ENCODE measurements around the gene ZFYVE27. TPM values are rescaled to one million over a fixed set of nuclear protein-coding genes. Genes with fewer than 3 reads are reported as not detected.
"Not testable (repeated sequence)": the region's sequence is repeated elsewhere in the genome, so short reads cannot be mapped to it uniquely, and the experiment has no call there.

Gene ZFYVE27
- total and polyA plus RNA-seq, 2 donors from 2014 or later = 23.3 to 34.4 TPM

GRCh38 chr10:97689559-97690020, 47.3 kb upstream of the ZFYVE27 start:
- Histone ChIP-seq H3K9me3 (ENCODE audit: control insufficient read depth in 2 of 3, insufficient read depth in 1 of 3, low read length in 3 of 3) (peaks cover 0 to 3% (median 0%) of the 10 kb centered on the region in 3 donors), H3K4me3 (ENCODE audit: low read length in 3 of 3) (no peak overlapping the region), H3K36me3 (ENCODE audit: control insufficient read depth in 2 of 3, insufficient read depth in 3 of 3, low read length in 3 of 3) (no peaks in the 10 kb centered on the region), H3K27me3 (ENCODE audit: control insufficient read depth, insufficient read depth, low read length) (no peaks in the 10 kb centered on the region), H3K9ac (ENCODE audit: low read length in 3 of 3) (no peak overlapping the region), H3K27ac (ENCODE audit: low read depth in 2 of 2, low read length in 2 of 2) (no peak overlapping the region), H3K4me1 (ENCODE audit: control insufficient read depth in 2 of 3, insufficient read depth in 2 of 3, low read depth in 1 of 3, low read length in 3 of 3) (peaks cover 2 to 14% (median 11%) of the 10 kb centered on the region in 3 donors)
- TF ChIP-seq, protein P1, sequence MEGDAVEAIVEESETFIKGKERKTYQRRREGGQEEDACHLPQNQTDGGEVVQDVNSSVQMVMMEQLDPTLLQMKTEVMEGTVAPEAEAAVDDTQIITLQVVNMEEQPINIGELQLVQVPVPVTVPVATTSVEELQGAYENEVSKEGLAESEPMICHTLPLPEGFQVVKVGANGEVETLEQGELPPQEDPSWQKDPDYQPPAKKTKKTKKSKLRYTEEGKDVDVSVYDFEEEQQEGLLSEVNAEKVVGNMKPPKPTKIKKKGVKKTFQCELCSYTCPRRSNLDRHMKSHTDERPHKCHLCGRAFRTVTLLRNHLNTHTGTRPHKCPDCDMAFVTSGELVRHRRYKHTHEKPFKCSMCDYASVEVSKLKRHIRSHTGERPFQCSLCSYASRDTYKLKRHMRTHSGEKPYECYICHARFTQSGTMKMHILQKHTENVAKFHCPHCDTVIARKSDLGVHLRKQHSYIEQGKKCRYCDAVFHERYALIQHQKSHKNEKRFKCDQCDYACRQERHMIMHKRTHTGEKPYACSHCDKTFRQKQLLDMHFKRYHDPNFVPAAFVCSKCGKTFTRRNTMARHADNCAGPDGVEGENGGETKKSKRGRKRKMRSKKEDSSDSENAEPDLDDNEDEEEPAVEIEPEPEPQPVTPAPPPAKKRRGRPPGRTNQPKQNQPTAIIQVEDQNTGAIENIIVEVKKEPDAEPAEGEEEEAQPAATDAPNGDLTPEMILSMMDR (IDR thresholded peaks at IDR 0.05; ENCODE audit: borderline replicate concordance, extremely low read depth, insufficient read depth) = no peak
- intact Hi-C loops (cut with DNase I) = no loop called here
- FAIRE-seq (no peak), DNase-seq (no peak)

DNA sequence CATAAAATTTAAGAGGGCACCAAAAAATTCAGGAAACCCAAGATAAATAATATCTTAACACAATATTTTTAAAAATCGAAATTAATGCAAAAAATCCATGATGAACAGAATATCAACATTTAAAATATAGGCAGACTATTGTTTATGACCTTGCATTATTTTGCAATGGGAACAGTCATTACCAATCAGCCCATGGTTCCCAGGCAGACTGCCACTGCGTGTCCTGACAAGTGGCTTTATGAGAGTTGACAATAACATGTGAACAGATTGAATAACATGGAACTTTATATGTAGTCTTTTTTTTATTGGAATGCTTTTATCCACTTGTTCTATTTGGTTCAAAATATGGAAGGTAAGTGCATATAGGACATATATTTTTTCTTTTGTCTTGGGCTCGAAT, 46.8 kb upstream of the ZFYVE27 start:
- TF ChIP-seq, protein P1 (IDR thresholded peaks at IDR 0.05; ENCODE audit: borderline replicate concordance, extremely low read depth, insufficient read depth) = no peak
- FAIRE-seq (no peak), DNase-seq (no peak)
- H3K27ac ChIP-seq (ENCODE audit: low read depth in 2 of 2, low read length in 2 of 2) = no peak overlapping the region
- H3K4me3 ChIP-seq (ENCODE audit: low read length in 3 of 3) = no peak overlapping the region
- H3K9ac ChIP-seq (ENCODE audit: low read length in 3 of 3) = no peak overlapping the region
- H3K4me1 ChIP-seq (ENCODE audit: control insufficient read depth in 2 of 3, insufficient read depth in 2 of 3, low read depth in 1 of 3, low read length in 3 of 3) = peaks cover 2 to 13% (median 11%) of the 10 kb centered on the region in 3 donors
- H3K9me3 ChIP-seq (ENCODE audit: control insufficient read depth in 2 of 3, insufficient read depth in 1 of 3, low read length in 3 of 3) = peaks cover 0 to 3% (median 0%) of the 10 kb centered on the region in 3 donors
- H3K27me3 ChIP-seq (ENCODE audit: control insufficient read depth, insufficient read depth, low read length) = no peaks in the 10 kb centered on the region
- no peaks in the 10 kb centered on the region for H3K36me3 ChIP-seq (ENCODE audit: control insufficient read depth in 2 of 3, insufficient read depth in 3 of 3, low read length in 3 of 3)
- intact Hi-C loops (cut with DNase I) = no loop called here

DNA sequence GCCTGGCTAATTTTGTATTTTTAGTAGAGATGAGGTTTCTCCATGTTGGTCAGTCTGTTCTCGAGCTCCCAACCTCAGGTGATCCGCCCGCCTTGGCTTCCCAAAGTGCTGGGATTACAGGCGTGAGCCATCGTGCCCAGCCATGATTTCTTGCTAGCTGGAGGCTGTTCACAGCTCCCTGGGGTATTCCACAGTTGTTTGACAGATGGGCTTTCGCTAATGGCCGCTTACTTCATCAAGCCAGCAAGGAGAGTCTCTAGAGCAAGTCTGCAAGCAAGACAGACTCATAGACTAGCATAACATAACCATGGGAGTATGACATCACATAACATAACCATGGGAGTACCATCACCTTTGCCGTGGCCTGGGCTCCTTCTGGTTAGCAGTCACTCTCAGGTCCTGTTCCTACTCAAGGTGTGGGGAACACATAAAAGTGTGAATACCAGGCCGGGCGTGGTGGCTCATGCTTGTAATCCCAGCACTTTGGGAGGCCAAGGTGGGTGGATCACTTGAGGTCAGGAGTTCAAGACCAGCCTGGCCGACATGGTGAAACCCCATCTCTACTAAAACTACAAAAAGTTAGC, 38.8 kb upstream of the ZFYVE27 start:
- H3K36me3 ChIP-seq (ENCODE audit: control insufficient read depth in 2 of 3, insufficient read depth in 3 of 3, low read length in 3 of 3); H3K4me1 ChIP-seq (ENCODE audit: control insufficient read depth in 2 of 3, insufficient read depth in 2 of 3, low read depth in 1 of 3, low read length in 3 of 3); H3K9ac ChIP-seq (ENCODE audit: low read length in 3 of 3); intact Hi-C loops (cut with DNase I); H3K9me3 ChIP-seq (ENCODE audit: control insufficient read depth in 2 of 3, insufficient read depth in 1 of 3, low read length in 3 of 3); H3K27me3 ChIP-seq (ENCODE audit: control insufficient read depth, insufficient read depth, low read length); H3K27ac ChIP-seq (ENCODE audit: low read depth in 2 of 2, low read length in 2 of 2); FAIRE-seq; H3K4me3 ChIP-seq (ENCODE audit: low read length in 3 of 3): not testable (repeated sequence)
- DNase-seq = peak in 1 of 5 donors; percentile 34

GRCh38 chr10:97701438-97702069, 35.4 kb upstream of the ZFYVE27 start:
- DNase-seq (peak in 4 of 5 donors; percentile 48 to 87 (median 72)), FAIRE-seq (peak; percentile 41)
- intact Hi-C loops (cut with DNase I) = no loop called here
- no peaks in the 10 kb centered on the region for H3K27me3 ChIP-seq (ENCODE audit: control insufficient read depth, insufficient read depth, low read length)
- no peak overlapping the region for H3K27ac ChIP-seq (ENCODE audit: low read depth in 2 of 2, low read length in 2 of 2)
- no peaks in the 10 kb centered on the region for H3K36me3 ChIP-seq (ENCODE audit: control insufficient read depth in 2 of 3, insufficient read depth in 3 of 3, low read length in 3 of 3)
- no peaks in the 10 kb centered on the region for H3K4me1 ChIP-seq (ENCODE audit: control insufficient read depth in 2 of 3, insufficient read depth in 2 of 3, low read depth in 1 of 3, low read length in 3 of 3)
- TF ChIP-seq, protein P1 (IDR thresholded peaks at IDR 0.05; ENCODE audit: borderline replicate concordance, extremely low read depth, insufficient read depth) = peak; percentile 87
- no peak overlapping the region for H3K9ac ChIP-seq (ENCODE audit: low read length in 3 of 3)
- H3K4me3 ChIP-seq (ENCODE audit: low read length in 3 of 3) = no peak overlapping the region
- no peaks in the 10 kb centered on the region for H3K9me3 ChIP-seq (ENCODE audit: control insufficient read depth in 2 of 3, insufficient read depth in 1 of 3, low read length in 3 of 3)
